Astrocyte of the hippocampus (primary cell): ENCODE measurements around the gene IQGAP3.

Experiments used
- DNase-seq: peaks from one replicate; pipeline ENCODE4 v3.0.0; 2011; ENCODE audit warnings: low read depth, low spot score

IQGAP3 gene

DNA sequence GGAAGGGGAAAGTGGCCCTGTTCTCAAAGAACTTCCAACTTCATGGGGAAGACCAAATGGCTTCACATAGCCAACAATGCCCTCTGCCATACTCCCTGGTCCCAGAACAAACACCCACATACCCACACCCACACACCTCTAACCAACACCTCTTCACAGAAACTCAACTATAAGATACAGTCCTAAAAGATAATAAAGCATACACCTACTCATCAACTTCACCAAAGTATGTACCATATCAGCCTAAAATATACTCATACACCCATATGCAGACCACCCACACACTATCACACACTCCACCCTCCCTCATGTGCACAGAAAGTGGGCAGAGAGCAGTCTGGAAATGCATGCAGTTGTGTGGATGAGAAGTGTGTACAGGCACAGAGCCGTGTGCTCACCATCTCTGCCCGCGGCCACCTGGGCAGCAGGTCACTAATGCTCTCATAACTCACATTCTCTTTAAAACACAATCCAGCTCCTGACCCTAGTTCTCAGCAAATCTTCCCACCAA, 27.7 kb downstream of the IQGAP3 start:
- no peak for DNase-seq

DNA sequence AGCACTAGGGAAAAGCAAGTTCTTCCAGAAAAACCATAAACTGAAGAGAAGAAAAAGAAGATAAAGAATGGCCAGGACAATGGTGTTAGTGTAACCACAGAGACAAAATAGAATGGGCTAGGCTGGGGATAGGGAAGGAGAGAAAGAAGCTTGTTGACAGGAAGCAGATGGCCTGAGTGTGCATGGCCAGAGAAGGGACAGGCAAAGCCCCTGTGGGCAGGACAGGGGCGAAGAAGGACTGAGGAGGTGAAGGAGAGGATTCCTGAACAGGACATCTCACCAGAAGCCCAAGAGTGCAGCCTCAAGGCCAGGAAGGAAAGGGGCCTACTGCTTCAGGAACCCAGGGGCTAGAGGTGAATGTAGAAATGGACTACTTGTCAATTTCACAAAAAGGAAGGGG, 29.3 kb downstream of the IQGAP3 start:
- DNase-seq, result no peak

DNA sequence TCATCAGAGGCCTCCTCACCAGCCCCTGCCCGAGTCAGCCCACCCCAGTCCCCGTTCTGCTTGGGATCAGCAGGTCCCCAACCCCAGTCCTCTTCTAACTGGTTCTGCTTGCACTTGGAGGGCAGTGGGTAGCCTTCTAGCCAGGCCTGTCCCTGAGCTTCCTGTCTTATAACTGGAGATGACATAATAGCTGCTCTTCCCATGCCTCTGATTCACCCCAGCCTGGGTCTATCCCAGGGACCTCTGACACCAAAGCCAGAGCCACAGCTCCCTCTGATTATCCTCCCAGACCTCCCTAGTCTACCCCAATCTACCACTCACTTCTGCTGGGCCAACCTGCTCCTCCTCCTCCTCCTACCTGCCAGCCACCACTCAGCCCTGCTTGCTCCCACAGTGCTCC, 31.4 kb downstream of the IQGAP3 start:
- DNase-seq, result no peak

DNA sequence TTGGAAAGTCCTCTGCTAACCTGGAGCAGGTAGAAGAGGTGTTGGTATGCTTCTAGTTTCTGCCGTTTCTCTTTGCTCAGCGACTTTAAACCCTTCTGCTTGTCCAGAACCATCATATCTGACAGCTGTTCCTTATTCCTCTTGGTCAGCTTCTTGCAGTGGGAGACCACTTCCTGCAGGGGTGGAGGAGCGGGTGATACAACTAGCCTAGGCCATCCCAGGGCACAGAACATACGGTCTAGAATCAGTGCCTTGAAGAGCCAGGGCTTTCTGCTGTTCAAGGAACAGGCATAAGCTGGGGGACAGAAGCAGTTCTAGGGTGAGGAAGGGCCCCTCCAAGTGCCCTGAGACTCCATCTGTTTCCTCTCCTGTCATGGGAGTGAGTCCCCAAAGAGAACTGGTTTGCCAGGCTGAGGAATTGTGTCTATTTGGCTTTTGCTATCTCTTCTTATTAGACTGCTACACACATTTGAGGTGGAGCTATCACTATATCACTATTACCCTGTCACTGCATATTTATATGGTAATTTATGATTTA, 32.5 kb downstream of the IQGAP3 start:
- DNase-seq, result no peak

DNA sequence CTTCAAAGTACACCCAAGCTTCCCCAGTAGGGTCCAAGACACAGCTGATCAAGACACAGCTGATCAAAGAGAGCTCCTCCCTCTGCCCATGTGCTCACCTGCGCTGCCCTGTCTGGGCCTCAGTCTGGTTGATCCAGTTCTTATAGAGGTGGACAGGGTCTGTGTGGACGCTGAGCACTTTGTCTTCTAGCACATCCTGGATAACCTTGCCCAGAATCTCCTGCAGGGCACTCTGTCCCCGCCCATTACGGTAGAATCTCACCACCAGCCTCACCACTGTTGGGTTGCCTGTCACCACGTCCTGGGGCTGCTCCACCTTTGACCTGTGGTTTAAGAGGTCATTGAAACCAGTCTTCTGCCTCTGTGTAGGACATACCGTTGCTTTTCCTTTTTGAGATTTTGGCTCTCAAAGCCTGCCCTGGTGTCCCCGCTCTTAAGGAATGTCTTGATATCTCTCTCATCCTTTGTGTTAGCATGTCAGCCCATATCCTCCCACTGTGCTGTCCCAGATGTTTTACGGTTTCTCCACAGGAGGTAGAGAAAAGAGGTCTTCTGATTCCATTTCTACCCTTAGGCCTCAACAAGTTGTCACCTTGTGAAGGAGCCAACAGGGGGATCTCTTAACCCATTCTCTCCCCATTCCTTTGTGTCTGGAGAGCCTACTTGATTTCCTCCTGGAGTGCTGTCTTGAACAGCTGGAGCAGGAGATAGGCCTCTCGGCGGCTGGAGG, 33.5 kb downstream of the IQGAP3 start:
- no peak for DNase-seq

DNA sequence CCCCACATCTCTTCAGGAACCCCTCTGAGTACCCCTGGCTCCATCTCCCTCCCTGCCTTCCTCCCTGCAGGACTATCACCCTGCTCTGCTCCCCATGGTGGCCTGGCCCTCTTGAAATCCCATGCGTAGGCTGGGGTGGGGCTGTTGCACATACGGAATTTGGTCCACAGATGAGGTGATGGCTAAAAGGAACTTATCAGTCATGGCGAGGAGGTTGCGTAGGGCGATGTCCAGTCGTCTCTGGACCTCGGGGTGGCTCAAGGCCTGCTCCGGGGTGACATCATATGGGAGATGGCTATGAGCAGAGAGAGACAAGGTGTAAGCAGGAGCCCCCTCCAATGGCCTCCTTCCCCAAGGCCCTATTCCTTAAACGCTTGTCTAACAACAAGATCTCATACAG, 35.3 kb downstream of the IQGAP3 start:
- no peak for DNase-seq

DNA sequence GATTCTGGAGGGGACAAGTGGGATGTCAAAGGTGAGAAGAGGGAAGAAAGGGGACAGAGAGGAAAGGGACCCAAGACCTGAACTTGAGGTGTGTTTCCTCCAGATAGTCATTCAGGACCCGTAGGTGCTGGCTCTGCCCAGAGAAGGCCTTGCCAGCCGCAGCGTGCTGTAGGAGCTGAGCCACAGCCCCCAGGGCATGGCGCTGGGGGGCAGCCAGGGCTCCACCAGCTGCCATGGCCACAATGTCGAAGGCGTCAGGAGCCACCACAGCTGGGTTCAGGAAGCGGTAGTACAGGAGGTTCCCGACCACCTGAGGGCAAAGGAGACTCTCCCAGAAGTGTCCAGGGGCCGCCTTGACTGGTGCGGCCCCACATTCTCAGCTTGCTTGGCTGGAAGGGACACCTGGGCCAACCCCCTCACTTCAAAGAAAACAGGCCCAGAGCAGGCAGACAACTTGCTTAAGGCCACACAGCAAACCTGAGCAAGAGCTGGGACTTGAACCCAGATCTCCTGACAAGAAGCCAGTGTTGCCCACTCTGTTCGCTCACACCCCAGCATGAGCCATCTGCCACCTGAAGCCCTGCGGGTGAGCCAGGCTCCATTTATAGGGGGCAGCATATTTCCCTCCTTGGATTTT, 37.8 kb downstream of the IQGAP3 start:
- DNase-seq, result no peak

DNA sequence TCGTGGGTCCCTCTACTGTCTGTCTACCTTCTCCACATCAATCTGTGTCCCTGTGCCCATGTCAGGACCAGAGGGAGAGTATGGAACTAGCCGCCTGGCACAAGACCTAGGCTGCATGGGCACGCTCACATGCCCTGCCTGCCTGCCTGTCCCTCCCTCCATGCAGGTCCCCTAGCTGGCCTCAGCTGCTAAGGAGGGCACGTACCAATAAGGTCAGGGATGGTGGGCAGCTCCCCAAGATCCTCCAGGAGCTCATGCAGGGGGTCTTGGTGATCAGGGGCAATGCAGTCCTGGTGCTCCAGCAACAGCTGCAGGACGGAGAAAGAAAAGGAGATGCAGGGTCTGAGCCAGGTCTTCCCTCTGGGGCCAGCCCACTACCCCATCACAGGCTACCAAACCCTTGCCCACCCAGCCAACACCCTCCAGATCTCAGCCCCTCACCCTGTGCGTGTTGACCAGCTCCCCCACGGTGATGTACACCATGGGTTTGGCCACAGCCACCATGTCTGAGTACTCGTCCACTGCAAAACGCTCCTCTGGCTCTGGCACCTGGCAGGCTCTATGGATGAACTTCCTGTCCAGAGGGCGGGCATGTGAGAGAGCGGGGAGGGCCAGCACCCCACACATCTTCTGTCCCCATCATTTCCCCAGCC, 38.7 kb downstream of the IQGAP3 start:
- DNase-seq, result no peak

DNA sequence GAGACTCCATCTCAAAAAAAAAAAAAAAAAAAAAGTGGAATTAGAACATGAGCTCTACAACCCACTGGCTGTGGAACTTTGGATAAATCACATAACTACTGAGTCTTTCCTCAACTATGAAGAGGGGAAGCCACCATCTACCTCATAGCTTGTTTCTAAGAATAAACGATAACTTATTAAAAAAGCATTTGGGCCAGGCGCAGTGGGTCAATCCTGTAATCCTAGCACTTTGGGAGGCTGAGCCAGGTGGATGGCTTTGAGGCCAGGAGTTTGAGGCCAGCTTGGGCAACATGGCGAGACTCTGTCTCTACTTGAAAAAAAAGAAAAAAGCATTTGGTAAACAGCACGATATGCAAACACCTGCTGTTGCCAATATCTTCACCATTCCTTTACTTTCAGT, 40.0 kb downstream of the IQGAP3 start:
- DNase-seq, result no peak

DNA sequence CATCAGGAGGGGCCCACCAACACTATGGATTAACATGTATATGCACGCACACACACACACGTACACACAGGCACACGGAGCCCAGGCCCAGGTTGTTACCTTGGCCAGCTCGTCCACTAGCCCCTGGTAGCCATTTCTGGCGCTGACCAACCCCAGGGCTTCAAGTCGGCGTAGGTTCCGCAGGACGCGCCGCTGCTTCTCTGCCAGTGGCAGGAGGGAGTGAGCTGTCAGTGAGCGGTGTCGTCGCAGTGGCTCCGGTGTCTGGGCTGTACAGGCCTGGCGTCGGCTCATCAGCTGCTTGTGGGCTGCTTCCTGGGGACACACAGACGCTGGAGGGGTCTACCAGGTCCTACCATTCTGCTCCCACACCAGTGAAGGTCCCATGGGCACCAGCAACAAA, 42.4 kb downstream of the IQGAP3 start:
- DNase-seq, result no peak

DNA sequence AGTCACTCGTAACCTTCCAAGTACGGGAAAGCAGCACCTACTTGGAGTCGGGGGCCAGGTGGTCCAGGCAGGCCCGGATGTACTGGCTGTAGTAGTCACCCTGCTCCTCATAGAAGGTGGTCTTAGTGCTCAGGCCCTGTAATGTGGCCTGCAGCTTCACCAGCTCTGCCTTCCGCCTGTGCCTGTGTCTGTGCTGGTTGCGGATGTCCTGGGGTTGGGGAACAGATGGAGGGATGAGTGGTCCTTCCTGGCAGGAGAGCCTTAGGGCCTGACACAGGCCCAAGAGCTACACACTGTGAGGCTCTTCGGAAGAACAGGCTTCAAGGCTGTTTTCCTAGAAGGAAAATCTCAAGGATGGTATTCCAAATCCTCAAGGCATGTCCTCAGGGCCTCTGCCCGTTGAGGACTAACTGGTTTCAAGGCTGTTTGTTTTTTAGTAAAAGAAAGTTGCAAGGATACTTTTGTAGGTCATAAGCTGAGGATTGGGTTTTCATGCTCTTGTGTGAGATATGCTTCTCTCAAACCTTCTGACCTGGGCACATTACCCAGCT, 43.4 kb downstream of the IQGAP3 start:
- no peak for DNase-seq

DNA sequence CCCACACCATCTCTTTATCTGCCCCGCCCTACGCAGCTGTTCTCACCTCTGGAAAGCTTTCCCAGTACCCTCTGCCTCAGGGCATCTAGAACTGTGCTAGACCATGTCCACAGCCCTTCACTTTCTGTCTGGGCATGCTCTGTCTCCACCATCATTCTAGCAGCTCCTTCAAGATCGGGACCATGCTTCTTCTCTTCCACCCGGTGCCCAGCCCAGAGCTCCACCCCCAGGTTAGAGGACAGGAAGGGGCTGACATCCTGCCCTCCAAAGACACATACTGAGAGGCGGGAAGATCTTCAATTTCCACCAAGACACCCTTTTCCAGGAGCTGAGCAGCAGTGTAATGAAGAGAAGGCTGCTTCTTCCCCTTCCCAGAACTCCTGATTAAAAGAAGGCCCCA, 44.1 kb downstream of the IQGAP3 start:
- DNase-seq, result no peak

DNA sequence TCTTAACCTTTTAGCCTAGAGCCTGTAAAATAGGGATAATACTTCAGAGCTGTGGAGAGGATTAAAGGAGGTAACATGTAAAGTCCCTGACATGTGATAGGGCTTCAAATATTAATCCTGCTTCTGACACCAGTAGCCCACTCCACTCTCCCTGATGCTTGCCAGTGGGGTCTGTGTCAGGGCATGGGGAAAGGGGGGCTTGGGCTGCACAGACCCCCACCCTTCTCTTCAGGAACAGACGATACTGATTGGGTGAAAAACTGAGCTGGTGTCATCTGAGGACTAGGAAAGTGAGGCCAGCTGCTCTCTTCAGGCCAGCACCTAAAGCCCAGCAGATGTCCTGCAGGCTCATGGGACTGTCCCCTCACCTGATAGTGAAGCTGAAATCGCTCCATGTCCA, 44.8 kb downstream of the IQGAP3 start:
- DNase-seq, result no peak

DNA sequence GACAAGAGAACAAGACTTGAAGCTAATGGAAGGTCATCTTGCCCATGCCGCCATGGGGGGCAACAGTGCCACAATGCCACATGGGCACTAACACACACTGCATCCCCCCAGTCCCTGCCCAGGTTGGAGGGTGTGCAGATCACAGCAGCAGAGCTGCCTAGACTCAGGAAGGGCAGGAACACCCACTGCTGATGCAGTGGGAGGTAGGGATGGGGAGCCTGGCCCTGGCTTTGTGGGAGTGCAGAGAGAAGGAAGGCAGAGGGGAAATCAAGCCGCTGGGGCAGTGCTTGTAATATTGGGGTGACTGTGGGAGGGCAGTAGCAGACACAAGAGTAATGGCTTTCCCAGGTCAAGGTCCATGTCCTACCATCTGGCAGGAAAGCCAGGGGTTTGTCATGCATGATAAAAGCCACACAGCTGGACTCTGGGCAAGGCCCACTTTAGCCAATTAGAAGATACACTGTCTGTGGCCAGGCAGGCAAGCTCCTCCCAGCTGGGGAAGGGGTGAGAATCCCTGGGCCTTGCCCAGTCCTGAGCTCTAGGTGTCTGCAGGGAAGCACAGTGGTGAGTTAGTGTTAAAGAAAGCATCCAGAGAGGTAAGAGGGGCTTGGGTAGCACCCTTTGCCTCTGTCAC, 46.4 kb downstream of the IQGAP3 start:
- DNase-seq, result no peak

DNA sequence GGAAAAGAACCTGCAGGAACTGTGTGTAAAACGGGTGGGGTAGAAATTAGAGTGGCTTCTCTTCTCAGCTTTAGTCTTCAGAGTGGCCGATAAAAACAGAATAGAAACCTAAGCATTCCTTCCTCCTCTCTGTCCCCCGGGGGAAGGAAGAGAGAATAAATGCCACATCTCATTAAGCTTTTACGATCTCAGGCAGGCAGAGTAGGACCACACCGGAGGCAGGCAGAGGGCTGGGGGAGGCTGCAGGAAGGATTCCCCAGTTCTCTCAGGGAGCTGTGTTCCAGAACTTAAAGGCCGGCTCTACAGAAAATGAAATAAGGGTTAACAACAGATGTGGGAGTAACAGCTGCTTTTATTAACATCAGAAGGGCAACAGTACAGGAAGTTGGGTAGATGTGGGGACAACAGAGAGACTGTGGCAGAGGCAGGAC, 47.3 kb downstream of the IQGAP3 start:
- no peak for DNase-seq

DNA sequence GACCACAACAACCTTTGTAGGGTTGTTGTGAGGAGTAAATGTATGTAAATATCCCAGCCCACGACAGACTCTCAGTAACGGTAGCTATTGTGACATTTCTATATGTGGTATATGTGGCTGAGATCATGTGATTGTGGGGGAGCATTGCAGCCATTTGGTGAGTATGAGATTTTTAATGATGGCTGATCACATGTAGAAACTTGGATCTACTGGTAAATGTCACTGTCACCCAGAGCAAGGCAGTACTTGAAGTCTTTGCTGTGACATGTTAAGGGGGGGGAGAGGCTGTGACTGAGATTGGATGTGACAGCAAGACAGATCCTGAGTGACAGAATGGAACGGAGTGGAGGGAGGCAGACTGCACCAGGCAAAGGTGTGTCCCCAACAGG, 47.9 kb downstream of the IQGAP3 start:
- no peak for DNase-seq

DNA sequence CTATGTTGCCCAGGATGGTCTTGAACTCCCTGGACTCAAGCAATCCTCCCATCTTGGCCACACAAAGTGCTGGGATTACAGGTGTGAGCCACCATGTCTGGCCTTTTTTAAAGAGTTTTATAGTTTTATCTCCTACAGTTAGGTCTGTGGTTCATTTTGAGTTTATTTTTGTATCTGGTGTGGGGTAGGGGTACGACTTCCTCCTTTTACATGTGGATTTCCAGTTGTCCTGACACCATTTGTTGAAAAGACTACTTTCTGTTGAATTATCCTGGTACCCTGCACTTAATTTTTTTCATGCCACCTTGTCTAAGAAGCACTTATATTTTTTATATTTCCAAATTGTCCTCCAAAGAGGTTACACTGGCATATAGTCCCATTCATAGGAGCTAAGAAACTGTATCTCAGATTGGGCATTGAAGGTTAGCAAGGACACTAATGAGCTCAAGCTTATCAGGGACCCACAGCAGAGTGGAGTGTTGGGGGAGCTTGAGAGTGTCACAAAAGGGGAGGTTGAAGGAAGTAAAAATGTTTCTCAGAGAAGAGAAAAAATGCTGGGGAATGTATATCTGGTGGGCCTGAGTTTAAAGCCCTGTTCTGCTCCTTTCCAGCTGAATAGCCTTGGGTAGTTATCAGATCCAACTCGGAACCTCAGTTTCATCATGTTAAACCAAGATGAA, 48.4 kb downstream of the IQGAP3 start:
- DNase-seq, result no peak

DNA sequence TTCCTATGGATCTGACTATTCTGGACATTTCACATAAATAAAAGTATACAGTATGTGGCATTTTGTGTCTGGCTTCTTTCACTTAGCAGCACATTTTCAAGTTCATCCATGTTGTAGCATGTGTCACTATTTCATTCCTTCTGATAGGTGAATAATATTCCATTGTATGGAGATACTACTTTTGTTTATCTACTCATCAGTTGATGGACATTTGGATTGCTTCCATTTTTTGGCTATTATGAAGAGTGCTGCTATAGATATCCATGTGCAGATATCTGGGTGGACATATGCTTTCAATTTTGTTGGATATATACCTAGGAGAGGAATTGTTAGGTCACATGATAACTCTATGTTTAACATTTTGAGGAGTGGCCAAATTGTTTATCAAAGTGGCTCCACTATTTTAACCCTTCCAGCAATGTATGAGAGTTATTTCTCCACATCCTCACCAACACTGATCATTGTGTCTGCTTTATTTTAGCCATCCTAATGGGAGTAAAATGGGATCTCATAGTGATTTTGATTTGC, 49.9 kb downstream of the IQGAP3 start:
- DNase-seq, result no peak

DNA sequence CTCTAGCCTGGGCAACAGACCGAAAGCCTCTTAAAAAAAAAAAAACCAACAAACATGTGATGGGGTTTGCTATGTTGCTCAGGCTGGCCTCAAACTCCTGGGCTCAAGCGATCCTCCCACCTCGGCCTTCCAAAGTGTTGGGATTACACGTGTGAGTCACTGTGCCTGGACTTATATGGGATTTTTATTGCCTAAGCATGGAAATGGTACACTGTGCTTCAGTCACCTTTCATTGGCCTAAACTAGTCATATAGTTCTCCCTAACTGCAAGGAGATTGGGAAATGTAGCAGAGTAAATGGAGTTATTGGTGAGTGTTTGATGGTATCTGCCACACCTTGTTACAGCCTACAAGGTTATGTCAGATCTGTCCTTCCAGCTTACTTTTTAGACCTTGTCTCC, 54.6 kb downstream of the IQGAP3 start:
- DNase-seq, result no peak

DNA sequence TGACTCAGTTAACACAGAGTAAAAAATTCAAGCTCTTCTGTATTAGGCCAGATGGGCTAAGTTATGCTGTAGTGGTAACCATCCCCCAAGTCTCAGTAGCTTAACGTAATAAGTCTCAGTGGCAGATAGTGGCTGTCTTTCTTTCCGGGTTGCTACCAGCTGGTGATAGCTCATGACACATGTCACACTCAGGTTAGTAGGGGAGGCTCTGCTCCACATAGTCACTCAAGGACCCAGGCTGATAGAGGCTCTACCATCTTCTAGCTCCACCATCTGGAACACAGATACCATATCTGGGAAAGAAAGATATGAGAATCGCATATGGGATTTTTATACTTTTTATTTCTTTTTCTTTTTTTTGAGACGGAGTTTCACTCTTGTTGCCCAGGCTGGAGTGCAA, 55.5 kb downstream of the IQGAP3 start:
- no peak for DNase-seq

DNA sequence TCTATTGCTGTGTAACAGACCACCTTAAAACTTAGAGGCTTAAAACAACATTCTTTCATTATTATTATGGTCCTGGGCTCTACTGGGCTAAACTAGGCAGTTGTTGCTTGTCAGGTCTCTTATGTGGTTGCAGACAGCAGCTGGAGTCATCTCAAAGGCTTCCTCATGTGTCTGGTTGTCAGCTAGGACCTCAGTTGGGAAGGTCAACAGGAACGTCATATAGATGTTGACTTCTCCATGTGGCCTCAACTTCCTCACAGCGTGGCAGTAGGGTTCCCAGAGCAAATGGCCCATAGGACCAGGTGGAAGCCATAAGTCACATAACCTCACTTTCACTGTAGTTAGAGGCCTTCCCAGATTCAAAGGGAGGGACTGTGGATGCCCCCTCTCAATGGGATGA, 56.4 kb downstream of the IQGAP3 start:
- DNase-seq, result no peak
